MCF 10A (cell line): Measurements from ENCODE around the gene FBXL3. TPM values are rescaled to one million over a fixed set of nuclear protein-coding genes. Genes with fewer than 3 reads are reported as not detected.

Experiments used
- BruUV-seq: library from RNA; stranded (reverse); fragments of 400-500 nt; replicated peaks from 2 replicates; lab custom pipeline; 2021; lab: Mats Ljungman, UMichigan
- CTCF ChIA-PET: fragments of 300-600 bp; sonication (Branson Sonifier 250); formaldehyde crosslinking; extraction: SDS; loops from one replicate; lab custom pipeline; 2021; ENCODE audit warnings: antibody characterized with exemption, inconsistent platforms; lab: Yijun Ruan, JAX
- POLR2A ChIA-PET: fragments of 300-600, 350-650 bp; sonication (Branson Sonifier 250); formaldehyde crosslinking; extraction: SDS; loops from one replicate; lab custom pipeline; 2020; ENCODE audit warnings: antibody characterized with exemption, inconsistent platforms; lab: Yijun Ruan, JAX
- DNase-seq: peaks from one replicate; pipeline ENCODE4 v3.0.0-alpha.2; 2018; ENCODE audit not compliant: unreplicated experiment
- H3K27ac Mint-ChIP-seq: one replicate; pipeline ENCODE4 v1.8.0; 2022; ENCODE audit warnings: mild to moderate bottlenecking, low read depth, mixed read lengths; ENCODE audit not compliant: unreplicated experiment
- H3K27me3 Mint-ChIP-seq: one replicate; pipeline ENCODE4 v1.8.0; 2022; ENCODE audit warnings: mixed read lengths; ENCODE audit not compliant: insufficient read depth, unreplicated experiment
- H3K36me3 Mint-ChIP-seq: one replicate; pipeline ENCODE4 v1.8.0; 2022; ENCODE audit warnings: mild to moderate bottlenecking, moderate library complexity, mixed read lengths; ENCODE audit not compliant: insufficient read depth, unreplicated experiment
- H3K4me1 Mint-ChIP-seq: one replicate; pipeline ENCODE4 v1.8.0; 2022; ENCODE audit warnings: mixed read lengths; ENCODE audit not compliant: insufficient read depth, unreplicated experiment
- H3K4me3 Mint-ChIP-seq: one replicate; pipeline ENCODE4 v1.8.0; 2022; ENCODE audit warnings: mild to moderate bottlenecking, moderate library complexity, mixed read lengths; ENCODE audit not compliant: unreplicated experiment
- H3K9me3 Mint-ChIP-seq: one replicate; pipeline ENCODE4 v1.8.0; 2022; ENCODE audit warnings: mixed read lengths; ENCODE audit not compliant: unreplicated experiment
- intact Hi-C: fragments of 100-400 bp; cut with micrococcal nuclease; formaldehyde crosslinking; loops from 2 replicates; pipeline ENCODE4 v1.14.1; 2022
- total RNA-seq: library from RNA; stranded (reverse); gene quantifications from 2 replicates; pipeline ENCODE4 v1.2.3, GENCODE V29; 2022
- TF ChIP-seq, protein P1 (sequence below): fragments of 200-600 bp; IDR thresholded peaks from one replicate; pipeline ENCODE4 v1.8.0; 2022; ENCODE audit warnings: antibody characterized with exemption, mild to moderate bottlenecking; ENCODE audit not compliant: unreplicated experiment

FBXL3 gene
- total RNA-seq, 1 experiment from 2014 or later = 34.9 TPM

DNA sequence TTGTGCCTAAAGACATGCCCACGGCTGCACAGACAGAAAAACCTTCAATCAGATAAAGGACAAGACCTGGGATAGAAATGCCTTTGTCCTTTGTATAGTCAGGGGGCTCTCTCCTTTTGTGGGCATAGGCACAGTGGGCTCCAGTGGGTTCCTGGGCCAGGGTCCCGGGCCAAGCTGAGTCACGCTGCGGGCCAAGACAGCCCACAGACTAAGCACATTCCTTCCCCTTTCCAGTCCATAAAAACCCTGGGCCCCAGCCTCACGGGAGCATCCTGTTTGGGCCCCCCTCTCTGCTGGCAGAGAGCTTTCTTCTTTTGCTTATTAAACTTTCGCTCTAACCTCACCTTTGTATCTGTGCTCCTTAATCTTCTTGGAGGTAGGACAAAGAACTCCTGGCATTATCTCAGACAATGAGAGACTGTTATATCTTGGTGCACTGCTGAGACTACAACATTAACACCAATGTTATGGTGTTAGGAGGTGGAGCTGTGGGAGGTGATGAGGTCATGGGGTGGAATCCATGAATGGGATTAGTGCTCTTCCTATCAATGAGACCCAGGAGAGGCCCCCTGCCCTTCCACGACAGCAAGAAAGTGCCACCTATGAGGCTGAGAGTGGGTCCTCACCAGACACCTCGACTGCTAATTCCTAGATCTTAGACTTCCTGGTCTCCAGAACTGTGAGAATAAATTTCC lies 20.8 kb upstream of the FBXL3 start:
- no peak overlapping the region for H3K27ac Mint-ChIP-seq
- ChIA-PET CTCF (interaction anchor here (1.1 kb wide), 1 partner anchor 431 kb away, joined by 3 read pairs; no protein-coding TSS in a partner anchor), POLR2A (interaction anchor here (0.6 kb wide), 1 partner anchor 111 kb away, joined by 3 read pairs; no protein-coding TSS in a partner anchor)
- no peak for DNase-seq
- TF ChIP-seq, protein P1, sequence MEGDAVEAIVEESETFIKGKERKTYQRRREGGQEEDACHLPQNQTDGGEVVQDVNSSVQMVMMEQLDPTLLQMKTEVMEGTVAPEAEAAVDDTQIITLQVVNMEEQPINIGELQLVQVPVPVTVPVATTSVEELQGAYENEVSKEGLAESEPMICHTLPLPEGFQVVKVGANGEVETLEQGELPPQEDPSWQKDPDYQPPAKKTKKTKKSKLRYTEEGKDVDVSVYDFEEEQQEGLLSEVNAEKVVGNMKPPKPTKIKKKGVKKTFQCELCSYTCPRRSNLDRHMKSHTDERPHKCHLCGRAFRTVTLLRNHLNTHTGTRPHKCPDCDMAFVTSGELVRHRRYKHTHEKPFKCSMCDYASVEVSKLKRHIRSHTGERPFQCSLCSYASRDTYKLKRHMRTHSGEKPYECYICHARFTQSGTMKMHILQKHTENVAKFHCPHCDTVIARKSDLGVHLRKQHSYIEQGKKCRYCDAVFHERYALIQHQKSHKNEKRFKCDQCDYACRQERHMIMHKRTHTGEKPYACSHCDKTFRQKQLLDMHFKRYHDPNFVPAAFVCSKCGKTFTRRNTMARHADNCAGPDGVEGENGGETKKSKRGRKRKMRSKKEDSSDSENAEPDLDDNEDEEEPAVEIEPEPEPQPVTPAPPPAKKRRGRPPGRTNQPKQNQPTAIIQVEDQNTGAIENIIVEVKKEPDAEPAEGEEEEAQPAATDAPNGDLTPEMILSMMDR = no peak
- H3K4me3 Mint-ChIP-seq = no peak overlapping the region
- no TSS peak for BruUV-seq
- intact Hi-C loops = no loop called here
- H3K27me3 Mint-ChIP-seq = no peaks in the 10 kb centered on the region
- no peaks in the 10 kb centered on the region for H3K4me1 Mint-ChIP-seq
- H3K9me3 Mint-ChIP-seq = no peaks in the 10 kb centered on the region
- peaks cover 61% of the 10 kb centered on the region for H3K36me3 Mint-ChIP-seq

DNA sequence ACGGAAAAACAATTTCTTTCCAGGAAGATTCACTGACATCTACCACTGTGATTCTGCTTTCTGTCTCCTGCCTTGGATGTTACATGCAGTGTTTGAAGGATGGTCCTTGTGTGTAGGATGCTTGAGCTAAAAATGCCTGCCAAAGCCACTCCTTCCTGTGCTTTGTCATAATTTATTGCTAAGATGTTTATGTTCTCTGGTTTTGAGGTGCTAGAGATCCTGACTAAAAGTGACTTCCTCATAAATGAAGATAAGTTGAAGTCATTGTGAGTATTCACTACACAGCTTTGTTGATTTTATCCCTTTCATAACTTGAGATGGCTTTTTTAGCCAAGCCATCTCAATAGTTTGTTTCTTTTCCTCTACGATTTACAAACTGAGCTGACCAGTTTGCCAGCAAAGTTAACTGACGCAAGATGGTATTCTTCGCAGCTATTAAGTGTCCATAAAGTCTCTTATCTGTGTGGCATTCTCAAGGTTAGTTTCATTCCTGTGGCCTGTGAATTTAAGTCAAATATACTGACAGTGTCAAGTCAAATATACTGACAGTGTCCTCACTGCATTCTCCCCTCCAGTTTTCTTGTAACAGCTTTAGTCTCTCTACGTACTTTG lies 15.7 kb upstream of the FBXL3 start:
- intact Hi-C loops = no loop called here
- H3K27me3 Mint-ChIP-seq = no peaks in the 10 kb centered on the region
- peaks cover 35% of the 10 kb centered on the region for H3K36me3 Mint-ChIP-seq
- CTCF ChIA-PET = interaction anchor here (0.7 to 1.4 kb wide), 3 partner anchors 8 to 1173 kb away, joined by 3 to 5 read pairs (median 4); no protein-coding TSS in a partner anchor
- H3K9me3 Mint-ChIP-seq = no peaks in the 10 kb centered on the region
- H3K4me3 Mint-ChIP-seq = no peak overlapping the region
- TF ChIP-seq, protein P1 = no peak
- no peak overlapping the region for H3K27ac Mint-ChIP-seq
- no peak for DNase-seq
- POLR2A ChIA-PET = interaction anchor here (0.6 kb wide), 1 partner anchor 230 kb away, joined by 3 read pairs; no protein-coding TSS in a partner anchor
- no peaks in the 10 kb centered on the region for H3K4me1 Mint-ChIP-seq
- no TSS peak for BruUV-seq

DNA sequence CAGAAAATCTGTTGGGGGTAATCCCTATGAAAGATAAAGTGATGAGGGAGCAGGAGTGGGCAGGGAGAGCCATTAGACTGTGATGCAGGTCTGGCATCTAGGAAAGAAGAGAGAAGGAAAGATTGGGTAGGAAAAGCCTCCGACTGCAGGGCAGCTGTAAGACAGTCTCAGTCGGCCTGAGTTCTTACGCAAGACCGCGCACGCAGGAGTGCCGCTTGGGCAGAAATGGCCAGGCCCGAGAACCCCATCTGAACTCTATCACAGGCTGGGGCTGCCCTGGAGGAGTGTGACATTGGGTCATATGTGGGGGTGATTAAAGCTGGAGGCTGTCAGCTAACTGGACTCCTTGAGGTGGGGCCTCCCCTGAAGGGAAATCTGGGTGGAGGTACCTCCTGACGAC lies 13.9 kb upstream of the FBXL3 start:
- no TSS peak for BruUV-seq
- intact Hi-C loops = no loop called here
- POLR2A ChIA-PET = no interaction called here
- TF ChIP-seq, protein P1 = no peak
- no peak for DNase-seq
- Mint-ChIP-seq H3K4me3 (no peak overlapping the region), H3K36me3 (peaks cover 29% of the 10 kb centered on the region), H3K27me3 (no peaks in the 10 kb centered on the region), H3K27ac (no peak overlapping the region), H3K4me1 (no peaks in the 10 kb centered on the region), H3K9me3 (no peaks in the 10 kb centered on the region)
- CTCF ChIA-PET = no interaction called here

DNA sequence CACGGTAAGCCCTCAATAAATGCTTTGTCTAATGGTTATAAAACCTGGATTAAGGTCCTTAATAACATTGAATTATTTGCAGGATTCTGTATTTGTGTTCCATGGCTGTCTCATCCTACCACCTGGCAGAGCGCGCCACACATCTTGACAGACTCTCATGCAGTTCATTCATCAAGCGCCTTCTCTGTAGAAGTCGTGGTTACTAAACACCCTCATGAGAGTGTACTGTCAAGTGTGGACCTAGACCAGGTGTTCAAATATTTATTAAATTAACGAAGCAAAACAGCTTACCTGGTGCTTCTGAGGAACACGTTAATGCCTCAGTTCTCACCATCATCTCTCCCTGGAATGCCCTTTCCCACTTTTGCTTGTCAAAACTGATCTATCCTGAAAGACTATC lies 13.1 kb upstream of the FBXL3 start:
- H3K4me1 Mint-ChIP-seq = no peaks in the 10 kb centered on the region
- ChIA-PET CTCF (interaction anchor here (1.2 kb wide), 1 partner anchor 49 kb away, joined by 3 read pairs; no protein-coding TSS in a partner anchor), POLR2A (no interaction called here)
- peaks cover 27% of the 10 kb centered on the region for H3K36me3 Mint-ChIP-seq
- no peaks in the 10 kb centered on the region for H3K9me3 Mint-ChIP-seq
- DNase-seq = no peak
- no peak overlapping the region for H3K4me3 Mint-ChIP-seq
- no TSS peak for BruUV-seq
- intact Hi-C loops = no loop called here
- no peak overlapping the region for H3K27ac Mint-ChIP-seq
- TF ChIP-seq, protein P1 = no peak
- H3K27me3 Mint-ChIP-seq = no peaks in the 10 kb centered on the region
